ENCODE results near the gene ATP9A. TPM values are rescaled to one million over a fixed set of nuclear protein-coding genes. Genes with fewer than 3 reads are reported as not detected.

Gene ATP9A
- total RNA-seq, 1 experiment from 2014 or later, result 12.1 TPM

- no peak overlapping the region for H3K56ac ChIP-seq (ENCODE audit: insufficient read length, low read depth, low read length)
- H3K18ac ChIP-seq (ENCODE audit: insufficient read length, low read depth, low read length), result no peak overlapping the region
- no peak overlapping the region for H4K91ac ChIP-seq (ENCODE audit: insufficient read length, low read depth, low read length)
- Mint-ChIP-seq H3K9me3 (peaks cover 0 to 2% of the 10 kb centered on the region in 2 experiments; a peak in 1 of 5 replicates), H3K4me3 (no peak overlapping the region), H3K27me3 (ENCODE audit: low read depth) (peaks cover 74% of the 10 kb centered on the region), H3K27ac (no peak overlapping the region), H3K36me3 (ENCODE audit: insufficient read depth in 1 of 3, low read depth in 3 of 3) (no peaks in the 10 kb centered on the region; a peak in 1 of 7 replicates), H3K4me1 (peaks cover 12 to 16% of the 10 kb centered on the region in 2 experiments)
- H4K8ac ChIP-seq (replicated peaks; ENCODE audit: insufficient read length, low read depth, low read length), result no peak overlapping the region
- H3K27me3 ChIP-seq (ENCODE audit: insufficient read depth, low read length), result peaks cover 18% of the 10 kb centered on the region; the same call in 1 of the 2 replicates
- H2BK20ac ChIP-seq (ENCODE audit: low read depth, low read length, poor library complexity, severe bottlenecking), result no peak overlapping the region
- H3K79me1 ChIP-seq (ENCODE audit: insufficient read depth, low read depth, low read length, poor library complexity, severe bottlenecking), result no peaks in the 10 kb centered on the region
- no peak overlapping the region for H3K14ac ChIP-seq (ENCODE audit: insufficient read depth, low read length)
- peaks cover 3% of the 10 kb centered on the region; the same call in 1 of the 2 replicates for H3K4me1 ChIP-seq (ENCODE audit: insufficient read depth, low read length)
- no peak overlapping the region for H2BK5ac ChIP-seq (ENCODE audit: insufficient read length, low read length)
- no peak for DNase-seq
- H3K79me2 ChIP-seq (ENCODE audit: insufficient read depth, low read length), result no peaks in the 10 kb centered on the region
- no peak overlapping the region for H2AFZ ChIP-seq (ENCODE audit: low read length)
- peaks cover 10% of the 10 kb centered on the region for H3K23me2 ChIP-seq (ENCODE audit: insufficient read length, low read depth, low read length, poor library complexity, severe bottlenecking)
- H3K9me3 ChIP-seq (ENCODE audit: control insufficient read depth, low read depth, low read length), result no peaks in the 10 kb centered on the region
- no peak for TF ChIP-seq CTCF (conservative IDR thresholded peaks at IDR 0.05)
- no peaks in the 10 kb centered on the region for H4K20me1 ChIP-seq (ENCODE audit: control insufficient read depth, insufficient read depth, insufficient read length)
- H2BK12ac ChIP-seq (ENCODE audit: insufficient read length, low read depth, low read length), result no peak overlapping the region
- no peak overlapping the region for H2AK5ac ChIP-seq (ENCODE audit: insufficient read length, low read length)
- H2BK120ac ChIP-seq (ENCODE audit: low read depth, low read length, poor library complexity, severe bottlenecking), result no peak overlapping the region
- no peak overlapping the region for H3K4ac ChIP-seq (ENCODE audit: low read depth, low read length)
- H4K5ac ChIP-seq (ENCODE audit: insufficient read length, low read depth, low read length), result no peak overlapping the region
- no CpG with 5 or more reads among the region's 4 CpGs for WGBS (ENCODE audit: extremely low coverage, insufficient read length, low lambda C conversion rate)
- no peak overlapping the region for H3K4me2 ChIP-seq (ENCODE audit: insufficient read depth, insufficient read length, low read length)
- H2BK15ac ChIP-seq (ENCODE audit: low read depth, low read length), result no peak overlapping the region
- H3K27ac ChIP-seq (ENCODE audit: insufficient read length, low read depth, low read length), result no peak overlapping the region
- no peak overlapping the region for H3K9ac ChIP-seq (ENCODE audit: extremely low read depth, insufficient read length, low read length)
- H3K23ac ChIP-seq (ENCODE audit: insufficient read length, low read depth, low read length), result no peak overlapping the region
- no peak overlapping the region for H3T11ph ChIP-seq (ENCODE audit: low read length)
Measured at GRCh38 chr20:51566594-51566993, 201.6 kb downstream of the ATP9A start.

All from H9 (cell line).